Astrocyte of the spinal cord (primary cell): Measurements from ENCODE around the gene ARL6.

ENCODE experiments used
- DNase-seq: peaks from one replicate; pipeline ENCODE4 v3.0.0; 2011; ENCODE audit warnings: low read depth, low spot score
- H3K4me3 ChIP-seq: 2 replicates; pipeline ENCODE4 v1.5.1; 2011; ENCODE audit warnings: low read depth, mild to moderate bottlenecking, low read length, moderate library complexity
- CTCF ChIP-seq: IDR thresholded peaks from 2 replicates; pipeline ENCODE4 v1.5.1; 2012; ENCODE audit warnings: low read depth, mild to moderate bottlenecking, low read length, inconsistent platforms
- in situ Hi-C: cut with HindIII; loops from 2 replicates; pipeline ENCODE4 v1.10.0; 2017; ENCODE audit warnings: low sequenced_read_pairs

ARL6 gene

GRCh38 chr3:97742036-97742435, 22.5 kb upstream of the ARL6 start:
- no peak overlapping the region for H3K4me3 ChIP-seq
- in situ Hi-C loops: no loop called here
- DNase-seq: no peak
- TF ChIP-seq CTCF: no peak

- no peak for DNase-seq
- no peak overlapping the region for H3K4me3 ChIP-seq
- no peak for TF ChIP-seq CTCF
- in situ Hi-C loops: no loop called here
These were observed 20.3 kb upstream of the ARL6 start for GRCh38 chr3:97744289-97744688.

GRCh38 chr3:97763586-97764406, 762 bp upstream of the ARL6 start:
- H3K4me3 ChIP-seq: peak overlapping the region; percentile 87
- in situ Hi-C loops: no loop called here
- DNase-seq: no peak
- TF ChIP-seq CTCF: no peak

GRCh38 chr3:97765336-97765735, 778 bp downstream of the ARL6 start:
- H3K4me3 ChIP-seq: peak overlapping the region; percentile 87
- TF ChIP-seq CTCF: no peak
- in situ Hi-C loops: no loop called here
- DNase-seq: peak; percentile 1

GRCh38 chr3:97772926-97773325, 8.4 kb downstream of the ARL6 start:
- TF ChIP-seq CTCF: no peak
- no peak overlapping the region for H3K4me3 ChIP-seq
- no peak for DNase-seq
- in situ Hi-C loops: no loop called here

- DNase-seq: no peak
- no peak for TF ChIP-seq CTCF
- no peak overlapping the region for H3K4me3 ChIP-seq
- in situ Hi-C loops: no loop called here
These were observed 13.6 kb downstream of the ARL6 start for GRCh38 chr3:97778152-97778551.
